ENCODE results near the gene NTPCR.
A peak's percentile ranks its signal among the peaks of the same experiment; 100 is the strongest.

DNA sequence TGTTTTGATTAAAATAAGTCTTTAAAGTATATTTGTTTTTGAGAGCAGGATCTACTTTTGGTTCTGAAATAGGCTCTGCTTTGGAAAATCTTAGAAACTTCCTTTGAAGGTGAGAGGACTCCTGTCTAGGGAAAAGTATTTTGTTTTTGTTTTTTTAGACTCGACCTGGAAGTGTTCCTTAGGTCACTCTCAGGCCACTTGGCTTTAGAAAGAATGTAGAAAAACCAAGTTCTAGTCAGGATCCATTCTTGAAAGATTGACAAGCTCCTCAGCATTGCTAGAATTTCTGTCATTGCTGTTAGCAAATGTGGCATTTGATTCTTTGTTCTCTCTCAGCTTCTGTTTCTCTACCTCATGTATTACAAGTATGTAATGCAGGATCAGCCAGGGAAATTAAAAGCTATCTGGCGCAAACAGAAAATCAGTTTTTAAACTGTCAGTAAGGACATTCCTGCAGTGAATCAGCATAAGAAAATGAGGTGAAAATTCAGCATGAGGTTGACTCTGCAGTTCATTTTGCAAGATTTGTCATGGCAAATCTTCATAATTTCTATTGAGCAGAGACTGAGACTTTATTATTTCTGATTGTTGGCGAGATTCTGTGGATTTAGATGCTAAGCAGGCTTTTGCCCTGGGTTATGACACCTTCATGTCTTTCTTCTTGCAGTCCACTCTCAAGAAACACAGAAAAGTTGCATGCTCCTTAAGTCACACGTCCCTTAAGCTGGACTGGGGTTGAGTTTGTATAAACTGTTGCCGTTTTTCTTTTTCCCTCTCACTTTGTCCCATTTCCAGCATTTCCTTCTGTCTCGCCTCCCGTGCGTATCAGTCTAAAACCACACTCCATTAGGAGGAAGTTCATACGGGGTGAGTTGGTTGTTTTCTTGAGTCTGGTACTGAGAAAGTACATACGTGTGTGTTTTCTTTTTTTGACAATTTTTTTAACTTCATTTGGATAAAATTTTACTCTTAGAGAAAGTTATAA, 12.6 kb downstream of the NTPCR start:
- TF ChIP-seq, protein P1, sequence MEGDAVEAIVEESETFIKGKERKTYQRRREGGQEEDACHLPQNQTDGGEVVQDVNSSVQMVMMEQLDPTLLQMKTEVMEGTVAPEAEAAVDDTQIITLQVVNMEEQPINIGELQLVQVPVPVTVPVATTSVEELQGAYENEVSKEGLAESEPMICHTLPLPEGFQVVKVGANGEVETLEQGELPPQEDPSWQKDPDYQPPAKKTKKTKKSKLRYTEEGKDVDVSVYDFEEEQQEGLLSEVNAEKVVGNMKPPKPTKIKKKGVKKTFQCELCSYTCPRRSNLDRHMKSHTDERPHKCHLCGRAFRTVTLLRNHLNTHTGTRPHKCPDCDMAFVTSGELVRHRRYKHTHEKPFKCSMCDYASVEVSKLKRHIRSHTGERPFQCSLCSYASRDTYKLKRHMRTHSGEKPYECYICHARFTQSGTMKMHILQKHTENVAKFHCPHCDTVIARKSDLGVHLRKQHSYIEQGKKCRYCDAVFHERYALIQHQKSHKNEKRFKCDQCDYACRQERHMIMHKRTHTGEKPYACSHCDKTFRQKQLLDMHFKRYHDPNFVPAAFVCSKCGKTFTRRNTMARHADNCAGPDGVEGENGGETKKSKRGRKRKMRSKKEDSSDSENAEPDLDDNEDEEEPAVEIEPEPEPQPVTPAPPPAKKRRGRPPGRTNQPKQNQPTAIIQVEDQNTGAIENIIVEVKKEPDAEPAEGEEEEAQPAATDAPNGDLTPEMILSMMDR (IDR thresholded peaks at IDR 0.05; ENCODE audit: extremely low read depth in 1 of 2, insufficient read depth in 1 of 2, low read depth in 1 of 2, low read length in 2 of 2) = no peak
- TF ChIP-seq POLR2AphosphoS5 (IDR thresholded peaks at IDR 0.05; ENCODE audit: insufficient read depth, low read depth, low read length) (no peak), EZH2 (IDR thresholded peaks at IDR 0.05; ENCODE audit: borderline replicate concordance, low read depth, low read length, severe bottlenecking) (no peak), POLR2A (IDR thresholded peaks at IDR 0.05; ENCODE audit: low read depth, low read length) (no peak), GATA2 (IDR thresholded peaks at IDR 0.05; ENCODE audit: insufficient read depth, insufficient read length, low read depth, low read length) (peak; percentile 14)
